ENCODE measurements around the gene ANKRD53.
"Not testable (repeated sequence)": the region's sequence is repeated elsewhere in the genome, so short reads cannot be mapped to it uniquely, and the experiment has no call there.

The ANKRD53 gene

GRCh38 chr2:70988726-70989648, 10.6 kb downstream of the ANKRD53 start:
- FAIRE-seq (no peak), DNase-seq (ENCODE audit: low spot score) (no peak)

GRCh38 chr2:70990216-70990615, 11.8 kb downstream of the ANKRD53 start:
- no peak for FAIRE-seq
- no peak for DNase-seq (ENCODE audit: low spot score)

GRCh38 chr2:70991142-70991541, 12.7 kb downstream of the ANKRD53 start:
- DNase-seq (ENCODE audit: low spot score) = no peak
- no peak for FAIRE-seq

GRCh38 chr2:70991742-70992141, 13.3 kb downstream of the ANKRD53 start:
- DNase-seq (ENCODE audit: low spot score) (no peak), FAIRE-seq (no peak)

GRCh38 chr2:70992945-70993853, 14.8 kb downstream of the ANKRD53 start:
- FAIRE-seq (no peak), DNase-seq (ENCODE audit: low spot score) (no peak)

- no peak for DNase-seq (ENCODE audit: low spot score)
- no peak for FAIRE-seq
These were observed 15.7 kb downstream of the ANKRD53 start for GRCh38 chr2:70994009-70994698.

- FAIRE-seq = no peak
- DNase-seq (ENCODE audit: low spot score) = peak; percentile 72
These were observed 16.4 kb downstream of the ANKRD53 start, which contains the start of gene TEX261 for GRCh38 chr2:70994699-70995425. Gene TEX261 (minus strand): TSS chr2:70994873. CDS start chr2:70994757, 116 bp downstream.

- DNase-seq (ENCODE audit: low spot score) = peak; percentile 22
- FAIRE-seq = no peak
These were observed 16.9 kb downstream of the ANKRD53 start for GRCh38 chr2:70995426-70995729.

- not testable (repeated sequence) for DNase-seq (ENCODE audit: low spot score); FAIRE-seq
These were observed 20.5 kb downstream of the ANKRD53 start for GRCh38 chr2:70998885-70999284.

- FAIRE-seq (no peak), DNase-seq (ENCODE audit: low spot score) (no peak)
These were observed 20.9 kb downstream of the ANKRD53 start for GRCh38 chr2:70999362-70999761.

- DNase-seq (ENCODE audit: low spot score); FAIRE-seq: not testable (repeated sequence)
These were observed 21.5 kb downstream of the ANKRD53 start for GRCh38 chr2:70999931-71000330.

- FAIRE-seq (no peak), DNase-seq (ENCODE audit: low spot score) (peak; percentile 26)
These were observed 22.6 kb downstream of the ANKRD53 start for GRCh38 chr2:71000780-71001591.

- DNase-seq (ENCODE audit: low spot score) (no peak), FAIRE-seq (no peak)
These were observed 23.1 kb downstream of the ANKRD53 start for GRCh38 chr2:71001592-71001927.

GRCh38 chr2:71001981-71002570, 23.6 kb downstream of the ANKRD53 start:
- FAIRE-seq (no peak), DNase-seq (ENCODE audit: low spot score) (no peak)

- FAIRE-seq (no peak), DNase-seq (ENCODE audit: low spot score) (no peak)
These were observed 25.0 kb downstream of the ANKRD53 start for GRCh38 chr2:71003396-71003795.

GRCh38 chr2:71003966-71004755, 25.7 kb downstream of the ANKRD53 start:
- FAIRE-seq (no peak), DNase-seq (ENCODE audit: low spot score) (no peak)

GRCh38 chr2:71004857-71005256, 26.4 kb downstream of the ANKRD53 start:
- no peak for DNase-seq (ENCODE audit: low spot score)
- no peak for FAIRE-seq

- no peak for DNase-seq (ENCODE audit: low spot score)
- FAIRE-seq = no peak
These were observed 27.1 kb downstream of the ANKRD53 start for GRCh38 chr2:71005271-71006202.
